BLaER1 treated with 17β-estradiol and CSF1 and Interleukin-3, amounts not matched to agents 10 nM and 100 nM (cell line): Measurements from ENCODE around the gene OST4.

Source experiments
- H3K27ac ChIP-seq, 11 experiments: shearing (Covaris generic); formaldehyde crosslinking; 2 replicates each; pipeline ENCODE4 v1.8.1; 2022
- H3K27me3 ChIP-seq, 11 experiments: shearing (Covaris generic); formaldehyde crosslinking; 2 replicates each; pipeline ENCODE4 v1.8.1; 2022
- H3K36me3 ChIP-seq, 11 experiments: shearing (Covaris generic); formaldehyde crosslinking; 2 replicates each; pipeline ENCODE4 v1.8.1; 2022
- H3K4me1 ChIP-seq, 10 experiments: shearing (Covaris generic); formaldehyde crosslinking; 2 replicates each; pipeline ENCODE4 v1.8.1; 2022
- H3K4me2 ChIP-seq, 11 experiments: shearing (Covaris generic); formaldehyde crosslinking; 2 replicates each; pipeline ENCODE4 v1.8.1; 2022
- H3K4me3 ChIP-seq, 10 experiments: shearing (Covaris generic); formaldehyde crosslinking; 2 replicates each; pipeline ENCODE4 v1.8.1; 2022
- H3K9ac ChIP-seq, 11 experiments: shearing (Covaris generic); formaldehyde crosslinking; 2 replicates each; pipeline ENCODE4 v1.8.1; 2022
- H3K9me3 ChIP-seq, 11 experiments: shearing (Covaris generic); formaldehyde crosslinking; replicated peaks in 1 of 11; 2 replicates each; pipeline ENCODE4 v1.8.1; 2022
- H4K20me1 ChIP-seq, 11 experiments: shearing (Covaris generic); formaldehyde crosslinking; 2 replicates each; pipeline ENCODE4 v1.8.1; 2022
- Cebpa-rat ChIP-seq, 11 experiments: shearing (Covaris generic); IDR thresholded peaks; 2 replicates each; pipeline ENCODE4 v1.8.1; 2022

The OST4 gene

GRCh38 chr2:27086724-27087593 is 15.5 kb upstream of the OST4 start, which contains the start of gene KHK:
Gene KHK (plus strand): TSS chr2:27086772. CDS start chr2:27087260, 488 bp downstream.
- peak within 1 kb of the TSS; percentile 67 to 82 (median 76) for H3K27ac ChIP-seq
- peaks cover 22 to 35% (median 29%) of the 10 kb centered on the region in 11 experiments for H3K36me3 ChIP-seq
- peak within 1 kb of the TSS; percentile 71 to 89 (median 81) for H3K9ac ChIP-seq

GRCh38 chr2:27086090-27086723 is 14.8 kb upstream of the OST4 start:
- Histone ChIP-seq H4K20me1 (peaks cover 0 to 57% (median 27%) of the 10 kb centered on the region in 11 experiments; a peak in 13 of 22 replicates), H3K4me1 (peaks cover 52 to 93% (median 82%) of the 10 kb centered on the region in 10 experiments), H3K4me3 (peak overlapping the region; percentile 60 to 73 (median 64)), H3K9ac (peak overlapping the region; percentile 71 to 89 (median 81)), H3K4me2 (peak overlapping the region; percentile 88 to 100 (median 98)), H3K9me3 (no peaks in the 10 kb centered on the region), H3K27me3 (no peaks in the 10 kb centered on the region), H3K27ac (peak overlapping the region; percentile 67 to 82 (median 76)), H3K36me3 (peaks cover 24 to 39% (median 31%) of the 10 kb centered on the region in 11 experiments)
- no peak for TF ChIP-seq Cebpa-rat (IDR thresholded peaks at IDR 0.05)

More at GRCh38 chr2:27086724-27087593, 15.5 kb upstream of the OST4 start, which contains the start of gene KHK:
- peaks cover 0 to 51% (median 27%) of the 10 kb centered on the region in 11 experiments; a peak in 13 of 22 replicates for H4K20me1 ChIP-seq
- no peak for TF ChIP-seq Cebpa-rat (IDR thresholded peaks at IDR 0.05)
- H3K4me1 ChIP-seq, result peaks cover 47 to 87% (median 76%) of the 10 kb centered on the region in 10 experiments
- H3K9me3 ChIP-seq, result no peaks in the 10 kb centered on the region
- peak within 1 kb of the TSS; percentile 60 to 73 (median 64) for H3K4me3 ChIP-seq
- H3K27me3 ChIP-seq, result no peaks in the 10 kb centered on the region
- H3K4me2 ChIP-seq, result peak within 1 kb of the TSS; percentile 88 to 100 (median 99)

GRCh38 chr2:27085673-27086089 is 14.2 kb upstream of the OST4 start:
- Histone ChIP-seq H3K9ac (peak overlapping the region; percentile 71 to 89 (median 81)), H3K4me3 (peak overlapping the region; percentile 60 to 73 (median 64)), H3K36me3 (peaks cover 24 to 41% (median 31%) of the 10 kb centered on the region in 11 experiments), H4K20me1 (peaks cover 0 to 57% (median 27%) of the 10 kb centered on the region in 11 experiments; a peak in 13 of 22 replicates), H3K4me2 (peak overlapping the region; percentile 88 to 100 (median 98)), H3K4me1 (peaks cover 56 to 92% (median 85%) of the 10 kb centered on the region in 10 experiments), H3K27ac (peak overlapping the region; percentile 67 to 82 (median 76)), H3K9me3 (no peaks in the 10 kb centered on the region), H3K27me3 (no peaks in the 10 kb centered on the region)
- no peak for TF ChIP-seq Cebpa-rat (IDR thresholded peaks at IDR 0.05)

GRCh38 chr2:27085062-27085672 is 13.7 kb upstream of the OST4 start:
- peak overlapping the region in 10 of 11 experiments; percentile 67 to 82 (median 77); a peak in 17 of 22 replicates for H3K27ac ChIP-seq
- H3K9ac ChIP-seq, result peak overlapping the region; percentile 71 to 89 (median 81)
- H3K4me1 ChIP-seq, result peaks cover 61 to 92% (median 88%) of the 10 kb centered on the region in 10 experiments
- H3K4me3 ChIP-seq, result peak overlapping the region; percentile 60 to 73 (median 64)
- H3K4me2 ChIP-seq, result peak overlapping the region; percentile 88 to 100 (median 98)
- TF ChIP-seq Cebpa-rat (IDR thresholded peaks at IDR 0.05), result no peak
- no peaks in the 10 kb centered on the region for H3K9me3 ChIP-seq
- H3K36me3 ChIP-seq, result peaks cover 24 to 46% (median 31%) of the 10 kb centered on the region in 11 experiments
- H4K20me1 ChIP-seq, result peaks cover 0 to 57% (median 27%) of the 10 kb centered on the region in 11 experiments; a peak in 13 of 22 replicates
- no peaks in the 10 kb centered on the region for H3K27me3 ChIP-seq

GRCh38 chr2:27084297-27085061 is 13.0 kb upstream of the OST4 start:
- Histone ChIP-seq H3K36me3 (peaks cover 24 to 47% (median 31%) of the 10 kb centered on the region in 11 experiments), H3K4me3 (peak overlapping the region in 1 of 10 experiments; percentile 64; a peak in 1 of 20 replicates), H3K4me1 (peaks cover 65 to 92% (median 87%) of the 10 kb centered on the region in 10 experiments), H3K27ac (peak overlapping the region in 1 of 11 experiments; percentile 92; a peak in 3 of 22 replicates), H3K9me3 (no peaks in the 10 kb centered on the region), H3K27me3 (no peaks in the 10 kb centered on the region), H3K9ac (peak overlapping the region in 10 of 11 experiments; percentile 68 to 89 (median 81); a peak in 15 of 22 replicates), H3K4me2 (peak overlapping the region; percentile 88 to 100 (median 99); a peak in 21 of 22 replicates), H4K20me1 (peaks cover 0 to 57% (median 27%) of the 10 kb centered on the region in 11 experiments; a peak in 13 of 22 replicates)
- TF ChIP-seq Cebpa-rat (IDR thresholded peaks at IDR 0.05), result no peak

- Histone ChIP-seq H3K36me3 (peaks cover 24 to 47% (median 31%) of the 10 kb centered on the region in 11 experiments), H3K4me3 (no peak overlapping the region), H3K4me1 (peaks cover 65 to 92% (median 82%) of the 10 kb centered on the region in 10 experiments), H3K9me3 (no peaks in the 10 kb centered on the region), H3K9ac (peak overlapping the region; percentile 64 to 89 (median 78); a peak in 19 of 22 replicates), H3K27me3 (no peaks in the 10 kb centered on the region), H3K27ac (peak overlapping the region in 8 of 11 experiments; percentile 77 to 92 (median 83); a peak in 16 of 22 replicates), H4K20me1 (peaks cover 0 to 57% (median 27%) of the 10 kb centered on the region in 11 experiments; a peak in 13 of 22 replicates), H3K4me2 (peak overlapping the region; percentile 88 to 100 (median 99))
- TF ChIP-seq Cebpa-rat (IDR thresholded peaks at IDR 0.05), result no peak
Measured at GRCh38 chr2:27083410-27084296, 12.2 kb upstream of the OST4 start.
